ENCODE data around the gene SMIM17. TPM values are rescaled to one million over a fixed set of nuclear protein-coding genes. Genes with fewer than 3 reads are reported as not detected.

SMIM17 gene
- total and polyA plus RNA-seq, 2 of the 4 experiments (the other 2 are of a cell fraction) = not detected

DNA sequence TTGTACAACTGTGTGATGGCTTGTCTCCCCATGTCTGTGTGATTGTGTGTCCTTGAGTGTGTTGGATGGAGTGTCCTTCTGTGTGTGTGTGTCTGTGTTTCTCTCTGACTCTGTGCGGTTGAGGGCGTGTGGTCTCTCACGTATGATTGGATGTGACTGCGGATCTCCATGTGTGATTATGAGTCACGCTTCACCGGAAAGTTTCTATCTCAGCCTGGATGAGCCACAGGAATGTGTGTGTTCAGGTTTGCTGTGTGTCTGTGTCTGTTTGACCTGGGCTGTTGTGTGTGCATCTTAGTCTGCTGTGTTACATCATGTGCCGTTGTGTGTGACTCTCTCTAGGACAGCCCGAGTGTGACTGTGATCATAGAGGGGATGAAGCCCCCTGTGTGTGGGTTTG lies 44.1 kb downstream of the SMIM17 start:
- Histone ChIP-seq H4K91ac (ENCODE audit: insufficient read depth, low read depth, low read length) (no peak overlapping the region), H2BK5ac (ENCODE audit: low read depth, low read length, poor library complexity, severe bottlenecking) (no peak overlapping the region), H3K23ac (ENCODE audit: low read depth, low read length) (no peak overlapping the region), H3K36me3 (ENCODE audit: control insufficient read depth, insufficient read depth, low read length) (no peaks in the 10 kb centered on the region), H3K9me1 (ENCODE audit: insufficient read depth, low read length) (no peaks in the 10 kb centered on the region), H2BK120ac (ENCODE audit: low read depth, low read length) (no peak overlapping the region), H2AFZ (replicated peaks; ENCODE audit: low read length, poor library complexity) (no peak overlapping the region), H3K79me1 (ENCODE audit: low read depth in 1 of 2, low read length in 2 of 2) (no peaks in the 10 kb centered on the region), H3K18ac (ENCODE audit: low read depth, low read length) (no peak overlapping the region), H4K8ac (ENCODE audit: low read depth in 2 of 2, low read length in 2 of 2) (no peak overlapping the region), H2BK20ac (ENCODE audit: low read depth, low read length) (no peak overlapping the region), H3K9ac (ENCODE audit: low read depth, low read length) (no peak overlapping the region), H2AK9ac (replicated peaks; ENCODE audit: low read depth, low read length, poor library complexity) (no peak overlapping the region), H3K4me2 (ENCODE audit: low read depth, low read length) (no peak overlapping the region), H3K4ac (ENCODE audit: low read depth, low read length) (no peak overlapping the region), H3K56ac (ENCODE audit: extremely low read depth, insufficient read depth, low read length) (no peak overlapping the region), H3K27me3 (ENCODE audit: control insufficient read depth, insufficient read depth, low read length) (no peaks in the 10 kb centered on the region), H3K27ac (ENCODE audit: insufficient read depth, low read length) (no peak overlapping the region), H2AK5ac (ENCODE audit: low read depth, low read length) (no peak overlapping the region), H2BK15ac (ENCODE audit: low read depth, low read length) (no peak overlapping the region), H3K9me3 (ENCODE audit: control insufficient read depth, insufficient read depth, low read length) (peaks cover 35% of the 10 kb centered on the region), H4K20me1 (ENCODE audit: insufficient read depth, low read length) (no peaks in the 10 kb centered on the region), H4K5ac (ENCODE audit: low read depth, low read length) (no peak overlapping the region), H3K4me1 (ENCODE audit: control insufficient read depth, insufficient read depth, low read length) (no peaks in the 10 kb centered on the region), H3K14ac (replicated peaks; ENCODE audit: low read depth, low read length) (no peak overlapping the region), H3K4me3 (ENCODE audit: insufficient read depth, low read depth, low read length) (no peak overlapping the region)
- dilution Hi-C loops (cut with HindIII; ENCODE audit: low sequenced_read_pairs, unreplicated experiment) = no loop called here
- WGBS, 2 experiments (ENCODE audit: extremely low coverage in 2 of 2, insufficient read length in 1 of 2) = 73% methylated on average over 6 of the region's 8 CpGs; no CpG with 5 or more reads in 1 of the 2 experiments
- DNase-seq (no peak), ATAC-seq (ENCODE audit: low read depth) (no peak)
- intact Hi-C loops (cut with micrococcal nuclease) = no loop called here
- CTCF ChIA-PET = no interaction called here
- in situ Hi-C loops (cut with MboI; ENCODE audit: low sequenced_read_pairs) = no loop called here
- TF ChIP-seq BHLHE40 (IDR thresholded peaks at IDR 0.05; ENCODE audit: low read depth, low read length) (no peak), RFX5 (IDR thresholded peaks at IDR 0.05; ENCODE audit: low read depth, low read length) (no peak), RAD21 (IDR thresholded peaks at IDR 0.05; ENCODE audit: low read length) (no peak), MAFK (IDR thresholded peaks at IDR 0.05; ENCODE audit: low read depth, low read length) (no peak), MXI1 (IDR thresholded peaks at IDR 0.05; ENCODE audit: borderline replicate concordance, low read depth, low read length) (no peak)
- TF ChIP-seq, protein P1, sequence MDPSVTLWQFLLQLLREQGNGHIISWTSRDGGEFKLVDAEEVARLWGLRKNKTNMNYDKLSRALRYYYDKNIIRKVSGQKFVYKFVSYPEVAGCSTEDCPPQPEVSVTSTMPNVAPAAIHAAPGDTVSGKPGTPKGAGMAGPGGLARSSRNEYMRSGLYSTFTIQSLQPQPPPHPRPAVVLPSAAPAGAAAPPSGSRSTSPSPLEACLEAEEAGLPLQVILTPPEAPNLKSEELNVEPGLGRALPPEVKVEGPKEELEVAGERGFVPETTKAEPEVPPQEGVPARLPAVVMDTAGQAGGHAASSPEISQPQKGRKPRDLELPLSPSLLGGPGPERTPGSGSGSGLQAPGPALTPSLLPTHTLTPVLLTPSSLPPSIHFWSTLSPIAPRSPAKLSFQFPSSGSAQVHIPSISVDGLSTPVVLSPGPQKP (IDR thresholded peaks at IDR 0.05; ENCODE audit: borderline replicate concordance, low read depth, low read length) = no peak
- no TSS peak for BruUV-seq (replicated peaks)
- POLR2A ChIA-PET (ENCODE audit: unreplicated experiment) = no interaction called here

Measured in IMR-90 (cell line).